ENCODE results near the gene MYO16. TPM values are rescaled to one million over a fixed set of nuclear protein-coding genes. Genes with fewer than 3 reads are reported as not detected.

MYO16 gene
- total RNA-seq: not detected

DNA sequence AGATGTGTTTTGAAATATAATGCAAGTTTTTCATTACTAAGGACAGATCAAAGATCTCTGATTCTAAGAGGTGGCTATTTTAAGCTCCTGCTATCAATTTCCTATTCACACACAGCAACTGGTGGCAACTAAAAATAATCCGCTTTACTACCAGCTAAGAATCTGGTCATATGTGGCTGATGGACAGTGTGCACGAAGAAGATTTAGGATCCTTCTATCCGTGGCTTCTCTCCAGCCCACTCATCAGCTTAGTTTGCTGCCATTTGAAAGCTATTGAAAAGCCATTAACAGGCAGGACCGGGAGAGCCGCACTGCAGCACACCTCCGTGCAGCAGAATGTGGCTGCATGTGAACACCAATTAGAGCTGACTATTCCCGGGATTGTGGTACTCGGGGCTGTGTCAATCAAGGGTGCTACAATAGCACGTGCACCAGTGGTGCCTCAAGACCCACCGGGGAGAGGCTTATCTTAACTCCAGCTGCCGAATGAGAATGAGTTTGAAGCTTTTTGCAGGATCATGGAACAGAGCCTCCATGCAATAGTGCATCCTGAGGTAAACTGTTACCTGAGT is at the start of gene MYO16:
TSS of gene MYO16 (plus strand) at position 431 of the 572 bp plus-strand sequence. CDS start 234 bp downstream, outside the sequence.
- ChIA-PET CTCF (no interaction called here), POLR2A (no interaction called here)

- ChIA-PET CTCF (no interaction called here), POLR2A (no interaction called here)
Observed at GRCh38 chr13:108586826-108587225, 42.6 kb upstream of the MYO16 start.

DNA sequence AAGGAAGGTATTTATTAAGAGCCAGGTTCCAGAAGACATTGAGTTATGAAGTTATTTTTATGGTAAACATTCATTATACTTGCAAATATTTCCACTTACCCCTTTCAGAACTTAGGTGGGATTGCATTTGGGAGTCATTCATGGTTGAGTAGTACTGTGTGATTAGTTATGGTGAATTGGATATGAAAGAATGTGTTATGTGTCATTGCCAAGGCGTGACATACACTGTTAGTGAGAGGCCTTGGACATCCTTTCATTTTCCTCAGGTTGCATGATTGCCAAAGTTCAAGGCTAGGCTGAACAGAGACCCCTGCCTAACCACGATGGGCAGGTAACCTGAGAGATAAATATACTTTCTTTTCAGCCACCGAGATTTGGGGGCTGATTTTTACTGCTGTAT is 40.9 kb upstream of the MYO16 start:
- POLR2A ChIA-PET: no interaction called here
- CTCF ChIA-PET: no interaction called here

- ChIA-PET CTCF (no interaction called here), POLR2A (no interaction called here)
Observed at GRCh38 chr13:108594153-108594552, 35.3 kb upstream of the MYO16 start.

GRCh38 chr13:108595436-108596274 is 33.8 kb upstream of the MYO16 start:
- CTCF ChIA-PET: no interaction called here

GRCh38 chr13:108597943-108598342 is 31.5 kb upstream of the MYO16 start:
- ChIA-PET CTCF (no interaction called here), POLR2A (no interaction called here)

More at GRCh38 chr13:108595436-108596274, 33.8 kb upstream of the MYO16 start:
- POLR2A ChIA-PET: no interaction called here

GRCh38 chr13:108606424-108606823 is 23.0 kb upstream of the MYO16 start:
- POLR2A ChIA-PET: no interaction called here

DNA sequence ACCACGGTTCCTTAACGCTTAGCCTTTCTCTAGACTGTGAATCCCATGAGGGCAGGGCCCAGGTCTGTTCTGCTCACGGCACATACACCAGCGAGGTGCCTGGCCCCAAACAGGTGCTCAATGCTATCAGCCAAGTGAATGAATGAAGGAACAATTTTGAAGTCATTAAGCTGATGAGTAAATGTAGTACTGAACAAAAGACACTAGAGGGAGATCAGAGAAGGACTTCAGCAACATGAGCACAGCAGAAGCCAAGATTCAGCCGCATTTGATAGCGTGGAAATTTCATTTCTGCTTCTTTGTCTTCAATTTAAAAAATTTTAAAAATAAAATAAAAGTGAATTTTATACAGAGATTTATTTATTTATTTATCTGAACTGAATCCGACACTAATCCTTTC is 20.1 kb upstream of the MYO16 start:
- ChIA-PET POLR2A (no interaction called here), CTCF (no interaction called here)

More at GRCh38 chr13:108606424-108606823, 23.0 kb upstream of the MYO16 start:
- CTCF ChIA-PET: no interaction called here

GRCh38 chr13:108610507-108610906 is 18.9 kb upstream of the MYO16 start:
- POLR2A ChIA-PET: no interaction called here
- CTCF ChIA-PET: no interaction called here

GRCh38 chr13:108615241-108615640 is 14.2 kb upstream of the MYO16 start:
- ChIA-PET POLR2A (no interaction called here), CTCF (no interaction called here)

- ChIA-PET CTCF (no interaction called here), POLR2A (no interaction called here)
Observed at GRCh38 chr13:108618233-108618632, 11.2 kb upstream of the MYO16 start.

DNA sequence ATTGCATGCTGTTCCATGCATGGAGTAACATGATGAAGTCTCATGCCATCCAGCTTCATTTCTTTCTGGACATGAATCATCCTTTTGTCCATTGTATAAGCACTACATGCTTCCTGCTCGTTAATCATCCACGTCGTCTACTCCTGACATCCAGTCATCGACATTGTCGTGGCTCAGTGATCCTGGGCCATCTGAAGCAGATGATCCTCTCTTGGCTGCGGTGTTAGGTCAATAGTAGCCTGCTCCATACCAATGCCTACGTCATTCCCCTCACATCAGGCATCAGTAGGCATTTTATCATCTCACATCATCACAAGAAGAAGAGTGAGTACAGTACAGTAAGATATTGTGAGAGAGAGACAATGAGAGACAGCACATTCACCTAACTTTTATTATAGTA is 7.9 kb upstream of the MYO16 start:
- CTCF ChIA-PET: no interaction called here
- POLR2A ChIA-PET: no interaction called here

DNA sequence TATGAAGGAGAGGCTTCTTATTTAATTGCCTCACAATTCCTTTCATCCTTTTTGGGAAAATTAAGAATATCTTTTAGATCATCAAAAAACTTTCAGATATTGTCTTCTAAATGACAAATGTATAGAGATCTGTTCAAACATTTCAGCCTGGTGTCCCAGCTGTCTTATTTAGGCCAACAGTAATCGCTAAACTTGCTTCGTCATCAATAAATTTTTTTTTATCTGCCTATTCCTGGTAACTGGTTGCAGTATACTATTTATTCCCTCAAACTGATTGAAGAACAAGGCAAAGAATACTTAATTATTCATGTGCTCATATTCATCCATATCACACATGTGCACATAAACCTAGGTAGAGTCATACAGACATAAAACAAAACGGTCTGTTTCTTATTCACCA is 5.3 kb upstream of the MYO16 start:
- POLR2A ChIA-PET: no interaction called here
- CTCF ChIA-PET: no interaction called here

DNA sequence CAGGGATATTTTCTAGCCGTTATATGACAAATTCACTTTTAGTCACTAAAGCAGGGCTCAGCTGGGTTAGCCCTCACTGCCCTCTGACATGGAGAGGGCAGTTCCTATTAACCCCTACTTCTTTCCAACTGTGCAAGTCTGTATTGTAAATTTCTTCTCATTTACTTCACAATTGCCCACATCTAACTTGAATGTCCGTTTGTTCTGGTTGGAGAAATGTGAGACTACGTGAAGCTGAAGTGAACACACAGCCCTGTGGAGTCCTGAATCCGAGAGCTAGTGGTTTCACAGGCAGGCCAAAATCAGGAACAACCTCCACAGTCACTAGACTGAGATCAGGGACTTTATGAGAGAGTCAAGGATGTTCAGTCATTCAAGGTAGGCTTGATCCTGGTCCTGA is 4.4 kb upstream of the MYO16 start:
- ChIA-PET POLR2A (no interaction called here), CTCF (no interaction called here)

DNA sequence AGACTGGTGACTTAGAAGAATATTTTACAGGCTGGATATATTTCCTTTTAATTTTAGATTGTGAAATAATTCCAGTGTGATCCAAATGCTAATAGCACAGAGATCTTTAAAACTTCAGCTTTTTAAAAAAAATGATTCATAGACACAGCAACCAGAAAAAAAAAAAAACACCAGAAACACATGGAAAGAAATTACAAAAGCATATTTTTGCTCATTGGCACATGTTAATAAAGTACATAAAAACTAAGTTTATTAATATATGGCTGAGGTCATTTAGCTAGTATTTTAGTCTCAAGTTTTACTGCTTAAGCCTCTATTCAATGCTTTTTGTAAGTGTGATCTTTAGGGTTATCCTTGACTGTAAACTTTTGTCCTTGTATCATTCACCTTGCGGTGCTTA is 577 bp downstream of the MYO16 start:
- ChIA-PET POLR2A (no interaction called here), CTCF (no interaction called here)

DNA sequence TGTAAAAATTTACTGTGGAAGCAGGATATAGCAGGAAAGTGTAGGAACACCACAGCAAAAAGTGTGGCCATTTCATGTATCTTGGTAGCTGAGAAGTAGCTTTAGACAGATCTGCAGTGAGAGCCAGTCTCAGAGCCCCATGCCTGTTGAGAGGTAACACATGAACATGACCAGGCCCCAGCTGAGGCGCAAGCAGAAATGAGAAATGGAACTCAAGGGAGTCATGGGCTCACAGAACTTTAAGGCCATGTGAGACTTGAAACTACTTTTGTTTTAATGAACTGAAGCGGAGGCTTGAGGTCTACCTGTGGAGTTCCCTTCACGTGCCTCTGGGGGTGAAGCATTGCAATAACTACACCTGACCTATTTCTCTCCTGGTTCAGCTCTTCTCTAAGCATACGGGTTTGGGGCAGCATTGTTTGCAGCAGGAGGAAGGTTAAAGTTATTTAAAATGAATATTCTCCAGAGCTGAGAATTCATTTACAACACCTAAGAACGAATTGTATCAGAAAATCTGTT is 3.3 kb downstream of the MYO16 start:
- POLR2A ChIA-PET: no interaction called here
- CTCF ChIA-PET: no interaction called here

DNA sequence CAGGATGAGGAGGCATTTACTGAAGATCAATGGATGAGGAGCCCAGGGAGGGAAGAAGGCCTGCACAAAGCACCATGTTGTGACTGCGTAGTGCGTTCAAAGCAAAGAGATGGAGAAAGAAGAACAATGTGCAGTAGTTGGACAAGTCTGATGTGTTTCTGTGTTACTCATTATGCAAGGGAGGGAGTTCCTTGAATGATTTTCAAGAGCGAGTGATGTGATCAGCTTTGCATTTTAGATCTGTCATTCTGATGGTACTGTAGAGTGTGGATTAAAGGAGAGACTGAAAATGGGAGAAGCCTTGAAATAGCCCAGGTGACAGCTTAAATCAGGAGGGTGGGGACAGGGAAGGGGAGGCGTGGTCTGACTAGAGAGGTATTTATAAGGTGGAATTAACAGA is 9.5 kb downstream of the MYO16 start:
- POLR2A ChIA-PET: no interaction called here
- CTCF ChIA-PET: no interaction called here

- POLR2A ChIA-PET: no interaction called here
- CTCF ChIA-PET: no interaction called here
Observed at GRCh38 chr13:108643646-108644353, 14.4 kb downstream of the MYO16 start.

DNA sequence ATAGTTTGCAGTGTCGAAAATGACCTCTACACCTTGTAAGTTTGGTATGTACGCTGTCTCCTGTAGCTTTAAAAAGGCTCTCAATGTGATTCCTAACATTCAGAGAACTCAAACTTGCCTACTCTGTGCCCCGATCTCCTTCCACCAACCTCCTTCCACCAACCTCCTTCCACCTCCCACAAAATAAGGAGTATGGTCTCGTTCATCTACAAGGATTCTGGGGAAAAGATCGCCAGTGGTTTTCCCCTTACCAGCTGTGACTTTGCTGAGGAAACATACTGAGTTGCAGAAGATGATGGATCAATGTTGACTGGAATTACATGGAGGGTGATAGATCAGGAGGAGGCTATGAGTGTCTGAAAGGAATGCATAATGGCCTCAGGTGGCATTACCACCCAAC is 16.0 kb downstream of the MYO16 start:
- ChIA-PET POLR2A (no interaction called here), CTCF (no interaction called here)

DNA sequence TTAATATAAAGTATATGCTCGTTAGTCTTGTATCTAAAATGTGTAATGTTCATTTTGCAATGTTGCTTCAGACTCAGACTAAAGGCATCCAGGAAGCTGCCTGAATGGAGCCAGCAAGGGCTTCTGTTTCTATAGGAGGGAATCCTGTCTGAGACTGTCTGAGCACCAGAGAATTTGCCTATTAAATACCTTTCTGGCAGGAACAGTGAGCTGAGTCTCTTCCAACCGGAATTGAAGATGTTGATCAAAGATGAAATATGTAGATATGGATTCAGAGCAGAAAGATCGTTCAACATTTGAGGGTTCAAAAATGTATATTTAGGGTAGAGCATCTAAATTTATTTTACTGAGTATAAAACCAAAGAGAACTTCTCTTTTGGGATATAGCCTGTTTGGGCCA is 20.9 kb downstream of the MYO16 start:
- ChIA-PET POLR2A (no interaction called here), CTCF (no interaction called here)

DNA sequence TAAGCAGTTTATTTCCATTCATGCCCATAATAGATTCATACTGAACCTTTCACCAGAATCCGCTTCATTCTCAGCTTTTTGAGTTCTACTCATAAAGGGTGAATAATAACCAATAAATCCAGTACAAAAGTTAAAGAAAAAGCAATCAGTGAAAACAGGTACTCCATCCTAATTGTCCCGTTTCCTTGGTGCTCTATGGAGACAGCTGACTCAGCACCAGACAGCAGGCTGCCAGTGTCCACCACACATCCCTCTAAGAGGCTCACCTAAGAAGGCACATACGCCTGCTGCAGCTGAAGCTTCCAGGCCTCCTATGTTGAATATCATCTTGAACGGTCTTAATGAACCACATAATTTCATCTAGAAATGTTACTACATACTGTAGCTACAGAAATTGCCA is 27.3 kb downstream of the MYO16 start:
- CTCF ChIA-PET: no interaction called here
- POLR2A ChIA-PET: no interaction called here

Measured in activated CD8-positive, alpha-beta memory T cell treated with anti-CD3 and anti-CD28 coated beads for 36 hours (primary cell).